Esophagus (tissue), 2 donors: ENCODE data around the gene ZNF423. TPM values are rescaled to one million over a fixed set of nuclear protein-coding genes. Genes with fewer than 3 reads are reported as not detected.

Experiments used
- H3K27ac ChIP-seq, 2 donors: one replicate each; pipeline ENCODE4 v1.5.1; 2013; ENCODE audit warnings: low read depth in 2 of 2, mild to moderate bottlenecking in 2 of 2, inconsistent platforms in 1 of 2, low read length in 1 of 2, moderate library complexity in 1 of 2
- H3K27me3 ChIP-seq, 2 donors: one replicate each; pipeline ENCODE4 v1.6.1; 2013; ENCODE audit warnings: low read length in 2 of 2, control low read depth in 1 of 2, mild to moderate bottlenecking in 1 of 2; ENCODE audit not compliant: insufficient read depth in 2 of 2, control insufficient read depth in 1 of 2
- H3K36me3 ChIP-seq, 2 donors: one replicate each; pipeline ENCODE4 v1.6.1; 2013; ENCODE audit warnings: low read length in 1 of 2; ENCODE audit not compliant: control insufficient read depth in 2 of 2, insufficient read depth in 2 of 2
- H3K4me1 ChIP-seq, 2 donors: one replicate each; pipeline ENCODE4 v1.6.1; 2013; ENCODE audit warnings: low read length in 1 of 2; ENCODE audit not compliant: control insufficient read depth in 2 of 2, insufficient read depth in 2 of 2
- H3K4me3 ChIP-seq, 2 donors: one replicate each; pipeline ENCODE4 v1.5.1; 2013; ENCODE audit warnings: low read length in 2 of 2, mild to moderate bottlenecking in 2 of 2, low read depth in 1 of 2, moderate library complexity in 1 of 2
- H3K9me3 ChIP-seq, 2 donors: one replicate each; pipeline ENCODE4 v1.6.1; 2013; ENCODE audit warnings: mild to moderate bottlenecking in 2 of 2, low read depth in 1 of 2, low read length in 1 of 2, moderate library complexity in 1 of 2; ENCODE audit not compliant: control insufficient read depth in 2 of 2, insufficient read depth in 1 of 2
- WGBS, 2 donors: extraction: QIAGEN DNeasy Blood & Tissue Kit; methylation state at CpG; one replicate each; pipeline ENCODE4 v1.1.7; 2013; 5-methylcytosine and 5-hydroxymethylcytosine counted together
- polyA plus RNA-seq, 2 donors: library from polyadenylated mRNA; stranded (reverse); fragments of 200-250 nt; gene quantifications; one replicate each; pipeline ENCODE4 v1.2.3, GENCODE V29; 2013
- donor health status: healthy with polysubstance abuse.
- donor health status: Bipolar disorder and iron deficiency.

The ZNF423 gene
- polyA plus RNA-seq, 2 donors, result 0.53 to 0.67 TPM

DNA sequence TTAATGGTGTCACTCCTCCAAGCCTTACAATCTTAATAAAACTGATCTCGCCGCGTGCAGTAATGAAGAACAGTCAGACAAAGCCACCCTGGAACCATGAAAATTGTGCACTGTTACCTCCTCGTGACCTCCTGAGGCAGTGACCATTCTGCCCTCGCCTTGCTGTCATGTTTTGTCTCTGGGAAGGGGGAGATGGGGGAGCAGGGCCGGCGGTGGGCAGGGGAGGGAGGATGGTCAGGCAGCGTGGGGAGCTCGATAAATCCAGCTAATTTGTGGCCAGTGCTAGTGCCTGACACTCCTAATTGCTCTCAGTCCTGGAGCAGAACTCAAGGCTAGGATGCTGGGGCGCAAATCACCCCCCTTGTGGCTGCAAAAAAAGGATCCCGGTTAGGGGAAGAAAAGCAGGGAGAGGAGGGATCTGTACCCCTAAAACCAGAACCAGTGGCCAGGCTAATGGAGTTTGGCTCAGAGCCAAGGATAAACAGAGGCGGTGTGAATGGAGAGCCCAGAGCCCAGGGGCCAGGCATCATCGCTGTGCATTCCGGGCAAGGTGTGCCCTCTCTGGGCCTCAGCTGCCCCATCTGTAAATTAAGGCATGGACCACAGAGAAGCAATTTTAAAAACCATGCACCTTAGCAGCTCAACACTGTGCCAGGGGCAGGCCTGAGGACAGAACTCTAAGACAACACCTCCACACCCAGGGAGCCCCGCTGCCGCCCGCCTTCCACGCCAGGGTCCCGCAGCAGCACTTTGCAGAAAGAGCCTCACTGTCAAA, 113.3 kb downstream of the ZNF423 start:
- H3K4me1 ChIP-seq, result no peaks in the 10 kb centered on the region
- H3K27ac ChIP-seq, result no peak overlapping the region
- no peak overlapping the region for H3K4me3 ChIP-seq
- H3K36me3 ChIP-seq, result no peaks in the 10 kb centered on the region
- no peaks in the 10 kb centered on the region for H3K9me3 ChIP-seq
- no peaks in the 10 kb centered on the region for H3K27me3 ChIP-seq
- WGBS, 2 donors, result 84 to 88% methylated on average over 19 of the region's 19 CpGs

DNA sequence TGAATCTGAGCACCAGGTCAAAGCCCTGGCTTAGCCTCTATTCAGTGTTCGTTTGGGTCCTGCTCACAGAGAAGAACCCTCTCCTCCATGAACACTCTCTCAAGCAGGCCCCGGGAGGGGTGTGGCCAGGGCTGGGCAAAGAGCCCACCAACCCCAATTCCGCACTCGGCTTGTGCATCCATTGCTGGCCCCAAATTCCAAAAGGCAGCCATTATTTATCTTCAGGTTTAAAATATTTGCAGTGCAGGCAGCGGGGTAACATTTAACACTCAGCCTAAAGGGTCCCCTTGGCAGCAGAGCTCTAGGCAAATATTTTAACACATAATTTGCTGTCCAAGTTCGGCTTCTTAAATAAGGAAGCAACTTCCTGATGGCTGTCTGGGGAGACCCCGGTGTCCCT, 115.7 kb downstream of the ZNF423 start:
- 61% methylated on average over 7 of the region's 7 CpGs for WGBS, 2 donors
- Histone ChIP-seq H3K27me3 (no peaks in the 10 kb centered on the region), H3K27ac (no peak overlapping the region), H3K36me3 (no peaks in the 10 kb centered on the region), H3K9me3 (no peaks in the 10 kb centered on the region), H3K4me1 (no peaks in the 10 kb centered on the region), H3K4me3 (no peak overlapping the region)

DNA sequence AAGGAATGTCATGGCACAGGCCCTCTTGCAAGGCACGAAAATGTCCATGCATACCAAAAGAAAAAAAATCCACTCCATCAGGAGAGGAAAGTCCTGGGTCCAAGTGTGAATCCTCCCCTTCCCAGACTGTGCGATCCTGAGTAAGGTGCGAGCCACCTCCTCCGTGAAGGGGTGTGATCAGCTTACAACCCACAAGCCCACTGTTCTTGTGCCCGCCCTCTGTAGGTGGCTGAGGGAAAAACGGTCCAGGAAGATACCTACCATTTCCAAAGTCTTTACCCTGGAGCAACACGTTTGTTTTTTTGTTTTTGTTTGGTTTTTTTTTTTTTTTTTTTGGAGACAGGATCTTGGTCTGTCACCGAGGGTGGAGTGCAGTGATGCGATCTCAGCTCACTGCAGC, 116.5 kb downstream of the ZNF423 start:
- no peaks in the 10 kb centered on the region for H3K9me3 ChIP-seq
- no peaks in the 10 kb centered on the region for H3K4me1 ChIP-seq
- H3K27me3 ChIP-seq, result no peaks in the 10 kb centered on the region
- no peak overlapping the region for H3K4me3 ChIP-seq
- H3K27ac ChIP-seq, result no peak overlapping the region
- no peaks in the 10 kb centered on the region for H3K36me3 ChIP-seq
- 68 to 77% methylated on average over 9 of the region's 9 CpGs for WGBS, 2 donors

DNA sequence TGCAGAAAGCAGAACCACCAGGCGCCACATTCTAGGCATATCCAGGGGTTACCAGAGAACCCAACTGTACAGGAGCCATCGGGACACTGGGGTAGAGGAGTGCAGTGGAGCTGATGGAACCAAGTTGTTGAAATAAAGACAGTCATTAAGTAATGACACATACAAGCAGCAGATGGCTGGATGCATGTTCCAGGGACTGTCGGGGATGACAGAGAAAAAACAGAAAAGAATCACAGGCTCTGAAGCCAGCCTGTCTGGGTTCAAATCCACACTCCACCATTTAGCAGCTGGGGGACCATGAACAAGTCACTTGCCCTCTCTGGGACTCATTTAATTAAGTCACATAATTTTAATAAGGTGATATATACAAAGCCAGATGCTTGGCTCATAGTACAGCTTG, 117.1 kb downstream of the ZNF423 start:
- H3K27me3 ChIP-seq, result no peaks in the 10 kb centered on the region
- H3K4me1 ChIP-seq, result no peaks in the 10 kb centered on the region
- no peak overlapping the region for H3K4me3 ChIP-seq
- H3K27ac ChIP-seq, result no peak overlapping the region
- no peaks in the 10 kb centered on the region for H3K9me3 ChIP-seq
- no peaks in the 10 kb centered on the region for H3K36me3 ChIP-seq
- WGBS, 2 donors, result 91% methylated on average over 3 of the region's 3 CpGs

DNA sequence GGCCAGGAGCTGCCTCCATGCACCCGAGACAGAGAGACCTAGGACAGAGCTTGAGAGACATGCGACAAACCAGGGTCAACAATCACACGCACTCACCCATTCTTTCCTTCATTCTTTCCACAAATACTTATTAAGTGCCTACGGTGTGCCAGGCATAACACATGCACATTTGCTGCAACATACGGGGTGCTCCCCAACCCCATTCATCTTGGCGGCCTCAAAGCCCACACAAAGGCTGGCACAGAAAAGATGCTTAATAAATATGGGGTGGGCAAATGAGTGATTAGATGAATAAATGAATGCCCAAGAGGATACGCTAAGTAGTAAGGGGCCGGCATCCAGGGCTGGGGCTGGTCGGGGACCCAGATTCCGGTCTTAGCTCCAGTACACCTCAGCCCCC, 117.9 kb downstream of the ZNF423 start:
- H3K27ac ChIP-seq, result no peak overlapping the region
- H3K4me1 ChIP-seq, result no peaks in the 10 kb centered on the region
- H3K36me3 ChIP-seq, result no peaks in the 10 kb centered on the region
- H3K4me3 ChIP-seq, result no peak overlapping the region
- WGBS, 2 donors, result 94 to 97% methylated on average over 10 of the region's 10 CpGs
- H3K27me3 ChIP-seq, result no peaks in the 10 kb centered on the region
- no peaks in the 10 kb centered on the region for H3K9me3 ChIP-seq

DNA sequence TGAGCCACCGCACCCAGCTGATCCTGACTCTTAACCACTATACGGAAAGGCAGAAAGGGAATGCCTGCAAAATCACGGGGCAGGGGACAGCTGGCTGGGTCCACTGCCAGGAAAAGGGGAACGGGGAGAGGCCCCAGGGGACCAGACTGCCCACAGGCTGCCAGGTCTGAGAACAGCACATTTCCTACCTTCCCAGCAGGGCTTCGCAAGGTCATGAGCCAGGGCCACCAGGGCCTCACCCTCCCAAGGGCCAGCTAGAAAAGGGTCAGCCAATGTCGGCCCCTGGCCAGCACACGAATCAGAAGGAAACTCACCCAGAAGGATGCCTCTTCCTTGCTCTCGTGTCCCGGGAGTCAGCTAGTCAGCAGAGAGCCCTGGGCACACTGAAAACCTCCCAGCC, 118.4 kb downstream of the ZNF423 start:
- WGBS, 2 donors, result 71 to 76% methylated on average over 9 of the region's 9 CpGs
- Histone ChIP-seq H3K4me1 (no peaks in the 10 kb centered on the region), H3K9me3 (no peaks in the 10 kb centered on the region), H3K27ac (no peak overlapping the region), H3K27me3 (no peaks in the 10 kb centered on the region), H3K4me3 (no peak overlapping the region), H3K36me3 (no peaks in the 10 kb centered on the region)

DNA sequence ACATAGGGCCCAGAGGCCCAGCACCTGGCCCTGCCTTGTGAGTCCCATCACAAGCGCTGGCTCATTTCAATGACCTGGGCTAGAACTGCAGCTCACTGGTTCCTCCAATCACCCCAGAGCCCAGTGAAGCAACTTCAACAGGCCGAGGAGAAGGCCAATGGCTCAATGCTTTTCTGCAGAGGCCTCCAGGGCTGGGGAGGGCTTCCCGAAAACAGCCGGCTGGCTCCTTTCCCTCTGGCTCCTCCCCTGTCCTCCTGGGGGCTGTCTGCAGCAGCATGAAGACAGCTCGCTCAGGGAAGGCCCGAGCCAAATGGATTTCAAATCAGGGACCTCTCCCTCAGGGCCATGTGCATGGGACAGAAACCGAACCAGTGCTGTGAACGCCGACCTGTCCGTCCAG, 121.6 kb downstream of the ZNF423 start:
- WGBS, 2 donors, result 56% methylated on average over 10 of the region's 10 CpGs
- no peak overlapping the region for H3K27ac ChIP-seq
- H3K36me3 ChIP-seq, result no peaks in the 10 kb centered on the region
- no peaks in the 10 kb centered on the region for H3K27me3 ChIP-seq
- no peak overlapping the region for H3K4me3 ChIP-seq
- H3K4me1 ChIP-seq, result no peaks in the 10 kb centered on the region
- peaks cover 0 to 5% of the 10 kb centered on the region in 2 donors for H3K9me3 ChIP-seq

DNA sequence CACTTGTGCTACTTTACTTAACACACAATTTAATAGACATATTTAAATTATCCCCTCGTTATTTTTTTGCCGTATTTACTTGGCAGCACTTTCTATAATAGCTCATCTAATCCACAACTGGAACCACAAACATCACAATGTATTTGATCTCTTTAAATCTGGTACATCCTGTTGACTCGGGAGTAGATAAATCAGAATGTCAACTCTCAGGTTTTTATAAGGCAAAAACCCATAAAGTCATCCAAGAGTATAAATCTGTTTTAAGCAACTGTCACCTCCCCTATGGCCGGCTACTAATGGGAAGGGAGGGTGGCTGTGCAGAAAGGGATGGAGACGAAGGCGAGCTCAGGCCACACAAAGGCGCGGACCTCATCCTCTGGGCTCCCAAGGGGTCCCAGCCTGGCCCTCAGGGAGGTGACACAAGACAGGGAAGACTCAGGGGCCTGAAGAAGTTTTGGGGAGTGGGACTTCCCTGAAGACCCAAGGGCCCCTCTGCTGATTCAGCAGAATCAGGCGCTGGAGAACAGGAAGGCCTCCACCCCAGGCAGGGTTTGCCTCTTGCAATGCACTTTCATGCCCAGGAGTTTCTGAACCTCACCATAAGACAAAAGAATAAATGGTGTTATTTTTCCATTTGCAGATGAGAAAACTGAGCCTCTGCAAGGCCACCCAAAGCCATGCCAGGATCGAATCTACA, 122.5 kb downstream of the ZNF423 start:
- WGBS, 2 donors, result 80 to 85% methylated on average over 10 of the region's 10 CpGs
- Histone ChIP-seq H3K9me3 (peaks cover 0 to 5% of the 10 kb centered on the region in 2 donors), H3K4me3 (no peak overlapping the region), H3K27ac (no peak overlapping the region), H3K4me1 (no peaks in the 10 kb centered on the region), H3K27me3 (no peaks in the 10 kb centered on the region), H3K36me3 (no peaks in the 10 kb centered on the region)

DNA sequence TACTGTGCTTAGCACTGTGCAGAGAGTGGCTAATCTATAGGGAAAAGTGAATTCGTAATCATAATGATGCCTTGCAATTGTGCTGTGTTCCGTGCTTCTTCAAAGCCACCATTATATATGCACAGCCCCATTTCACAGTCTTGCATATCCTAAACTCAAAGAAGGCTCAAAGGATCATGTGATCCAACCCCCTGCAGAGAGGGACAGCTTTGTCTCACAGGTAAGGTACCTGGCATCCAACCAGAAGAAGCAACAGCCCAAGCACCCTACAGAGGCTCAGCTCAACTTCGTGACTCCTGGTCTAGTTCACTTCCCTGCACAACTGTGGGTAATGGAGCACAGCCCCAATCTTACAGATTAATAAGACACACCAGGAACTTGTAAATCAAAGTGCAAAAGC, 124.0 kb downstream of the ZNF423 start:
- 92% methylated on average over 3 of the region's 3 CpGs for WGBS, 2 donors
- Histone ChIP-seq H3K9me3 (peaks cover 0 to 5% of the 10 kb centered on the region in 2 donors), H3K27ac (no peak overlapping the region), H3K27me3 (no peaks in the 10 kb centered on the region), H3K4me1 (no peaks in the 10 kb centered on the region), H3K36me3 (no peaks in the 10 kb centered on the region), H3K4me3 (no peak overlapping the region)

DNA sequence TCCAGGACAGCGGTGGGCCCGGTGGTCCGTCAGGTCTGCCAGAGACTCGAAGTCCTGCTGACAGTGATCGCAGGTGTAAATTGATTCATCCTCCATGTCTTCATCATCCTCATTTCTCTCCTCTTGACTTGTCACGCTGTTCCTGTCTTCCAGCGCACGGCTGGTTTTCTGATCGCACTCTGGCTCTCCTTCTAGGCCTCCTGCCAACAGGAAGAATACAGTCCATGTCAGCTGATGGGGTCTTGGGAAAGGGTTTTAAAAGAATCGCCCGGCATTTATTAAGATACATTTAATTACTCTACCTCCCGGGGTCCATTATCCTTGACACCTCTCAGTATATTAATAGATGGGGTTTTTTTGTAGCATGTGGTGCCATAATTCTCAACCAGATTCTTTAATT, 125.1 kb downstream of the ZNF423 start:
- Histone ChIP-seq H3K36me3 (no peaks in the 10 kb centered on the region), H3K4me1 (no peaks in the 10 kb centered on the region), H3K4me3 (no peak overlapping the region), H3K27ac (no peak overlapping the region), H3K27me3 (no peaks in the 10 kb centered on the region), H3K9me3 (peaks cover 0 to 5% of the 10 kb centered on the region in 2 donors)
- 84 to 85% methylated on average over 12 of the region's 12 CpGs for WGBS, 2 donors
